ENCODE data around the gene NEU1. TPM values are rescaled to one million over a fixed set of nuclear protein-coding genes. Genes with fewer than 3 reads are reported as not detected.
"Not testable (repeated sequence)": the region's sequence is repeated elsewhere in the genome, so short reads cannot be mapped to it uniquely, and the experiment has no call there.

NEU1 gene
- polyA plus RNA-seq, 1 donor (not counting 4 experiments of a cell fraction or from before 2014, with no cell fraction given) = 27.9 TPM

DNA sequence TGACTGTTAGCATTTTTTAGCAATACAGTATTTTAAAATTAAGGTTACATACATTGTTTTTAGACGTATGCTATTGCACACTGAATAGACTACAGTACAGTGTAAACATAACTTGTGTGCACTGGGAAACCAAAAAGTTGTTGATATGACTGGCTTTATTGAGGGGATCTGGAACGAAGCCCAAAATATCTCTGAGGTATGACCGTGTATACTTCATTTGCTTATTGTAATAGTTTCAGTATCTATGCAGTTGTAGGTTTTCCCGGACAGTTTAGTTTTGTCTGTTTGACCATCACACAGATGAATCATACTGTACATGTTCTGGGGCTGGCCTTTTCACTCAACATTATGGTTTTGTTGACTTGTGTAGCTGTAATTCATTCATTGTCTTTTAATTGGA is 46.2 kb upstream of the NEU1 start:
- H3K9me1 ChIP-seq (ENCODE audit: control insufficient read depth, extremely low read depth, insufficient read depth, low read length) = no peaks in the 10 kb centered on the region
- no peaks in the 10 kb centered on the region for H3K9me3 ChIP-seq (ENCODE audit: control insufficient read depth, low read depth, low read length)
- no peak overlapping the region for H3K27ac ChIP-seq (ENCODE audit: control insufficient read depth, insufficient read depth, low read length)
- no peak overlapping the region for H3K9ac ChIP-seq (ENCODE audit: control insufficient read depth, extremely low read depth, insufficient read depth, low read length)
- H3K79me2 ChIP-seq (ENCODE audit: control insufficient read depth, insufficient read depth, low read length) = no peaks in the 10 kb centered on the region
- DNase-seq (ENCODE audit: low read depth, low spot score) (no peak), FAIRE-seq (no peak)
- no peaks in the 10 kb centered on the region for H3K27me3 ChIP-seq (ENCODE audit: control insufficient read depth, extremely low read depth, insufficient read depth, low read length)
- H4K20me1 ChIP-seq (ENCODE audit: control insufficient read depth, extremely low read depth, insufficient read depth, low read length) = no peaks in the 10 kb centered on the region
- no peak overlapping the region for H3K4me2 ChIP-seq (ENCODE audit: control insufficient read depth, extremely low read depth, insufficient read depth, low read depth, low read length)
- H3K4me3 ChIP-seq (ENCODE audit: control insufficient read depth in 2 of 3, extremely low read depth in 1 of 3, insufficient read depth in 2 of 3, low read depth in 1 of 3, low read length in 3 of 3) = no peak overlapping the region
- no peak for TF ChIP-seq CTCF (optimal IDR thresholded peaks at IDR 0.05 in 1 of 3, IDR thresholded peaks at IDR 0.05 in 1 of 3, conservative IDR thresholded peaks at IDR 0.05 in 1 of 3; ENCODE audit: extremely low read depth in 1 of 3, insufficient read depth in 2 of 3, low read length in 3 of 3)
- TF ChIP-seq EZH2 (IDR thresholded peaks at IDR 0.05; ENCODE audit: low read length) = no peak
- no peak overlapping the region for H2AFZ ChIP-seq (ENCODE audit: control insufficient read depth, low read length)
- peaks cover 14% of the 10 kb centered on the region for H3K4me1 ChIP-seq (ENCODE audit: control insufficient read depth, extremely low read depth, insufficient read depth, low read length)
- dilution Hi-C loops (cut with MboI; ENCODE audit: extremely low pct_ligation_motif_present, low sequenced_read_pairs) = no loop called here
- no peaks in the 10 kb centered on the region for H3K36me3 ChIP-seq (ENCODE audit: control insufficient read depth in 2 of 2, extremely low read depth in 1 of 2, insufficient read depth in 2 of 2, low read length in 2 of 2)

- H3K36me3 ChIP-seq (ENCODE audit: control insufficient read depth in 2 of 2, extremely low read depth in 1 of 2, insufficient read depth in 2 of 2, low read length in 2 of 2); H3K4me1 ChIP-seq (ENCODE audit: control insufficient read depth, extremely low read depth, insufficient read depth, low read length); H3K4me2 ChIP-seq (ENCODE audit: control insufficient read depth, extremely low read depth, insufficient read depth, low read depth, low read length); dilution Hi-C loops (cut with MboI; ENCODE audit: extremely low pct_ligation_motif_present, low sequenced_read_pairs); H3K9me1 ChIP-seq (ENCODE audit: control insufficient read depth, extremely low read depth, insufficient read depth, low read length); H3K4me3 ChIP-seq (ENCODE audit: control insufficient read depth in 2 of 3, extremely low read depth in 1 of 3, insufficient read depth in 2 of 3, low read depth in 1 of 3, low read length in 3 of 3); H3K79me2 ChIP-seq (ENCODE audit: control insufficient read depth, insufficient read depth, low read length); H3K27ac ChIP-seq (ENCODE audit: control insufficient read depth, insufficient read depth, low read length); H3K27me3 ChIP-seq (ENCODE audit: control insufficient read depth, extremely low read depth, insufficient read depth, low read length); H2AFZ ChIP-seq (ENCODE audit: control insufficient read depth, low read length); H3K9ac ChIP-seq (ENCODE audit: control insufficient read depth, extremely low read depth, insufficient read depth, low read length); DNase-seq (ENCODE audit: low read depth, low spot score); H3K9me3 ChIP-seq (ENCODE audit: control insufficient read depth, low read depth, low read length); FAIRE-seq; H4K20me1 ChIP-seq (ENCODE audit: control insufficient read depth, extremely low read depth, insufficient read depth, low read length): not testable (repeated sequence)
These were observed 45.6 kb upstream of the NEU1 start for GRCh38 chr6:31908255-31908654.

DNA sequence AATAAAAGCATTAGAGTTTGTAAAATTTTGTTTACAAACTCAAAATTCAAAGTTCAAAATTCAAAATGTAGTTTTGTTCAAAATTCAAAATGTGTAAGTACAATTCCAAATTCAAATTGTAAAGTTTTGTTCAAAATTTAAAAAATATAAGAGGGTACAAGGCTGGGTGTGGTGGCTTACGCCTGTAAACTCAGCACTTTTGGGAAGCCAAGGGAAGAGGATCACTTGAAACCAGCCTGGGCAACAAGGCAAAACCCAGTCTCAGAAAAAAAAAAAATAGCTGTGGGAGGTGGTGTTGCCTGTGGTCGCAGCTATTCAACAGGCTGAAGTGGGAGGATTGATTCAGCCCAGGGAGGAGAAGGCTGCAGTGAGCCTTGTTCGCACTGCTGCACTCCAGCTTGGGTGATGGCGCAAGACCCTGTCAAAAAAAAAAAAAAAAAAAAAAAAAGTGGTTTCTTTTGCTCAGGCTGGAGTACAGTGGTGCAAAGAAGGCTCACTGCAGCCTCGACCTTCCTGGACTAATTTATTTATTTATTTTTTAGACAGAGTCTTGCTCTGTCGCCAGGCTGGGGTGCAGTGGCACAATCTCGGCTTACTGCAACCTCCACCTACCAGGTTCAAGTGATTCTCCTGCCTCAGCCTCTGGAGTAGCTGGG is 44.7 kb upstream of the NEU1 start:
- Histone ChIP-seq H3K79me2 (ENCODE audit: control insufficient read depth, insufficient read depth, low read length) (no peaks in the 10 kb centered on the region), H3K9me1 (ENCODE audit: control insufficient read depth, extremely low read depth, insufficient read depth, low read length) (no peaks in the 10 kb centered on the region), H3K36me3 (ENCODE audit: control insufficient read depth in 2 of 2, extremely low read depth in 1 of 2, insufficient read depth in 2 of 2, low read length in 2 of 2) (no peaks in the 10 kb centered on the region), H3K27me3 (ENCODE audit: control insufficient read depth, extremely low read depth, insufficient read depth, low read length) (no peaks in the 10 kb centered on the region), H3K9me3 (ENCODE audit: control insufficient read depth, low read depth, low read length) (no peaks in the 10 kb centered on the region), H3K4me3 (ENCODE audit: control insufficient read depth in 2 of 3, extremely low read depth in 1 of 3, insufficient read depth in 2 of 3, low read depth in 1 of 3, low read length in 3 of 3) (no peak overlapping the region), H4K20me1 (ENCODE audit: control insufficient read depth, extremely low read depth, insufficient read depth, low read length) (no peaks in the 10 kb centered on the region), H3K27ac (ENCODE audit: control insufficient read depth, insufficient read depth, low read length) (no peak overlapping the region), H3K4me1 (ENCODE audit: control insufficient read depth, extremely low read depth, insufficient read depth, low read length) (peaks cover 11% of the 10 kb centered on the region), H3K9ac (ENCODE audit: control insufficient read depth, extremely low read depth, insufficient read depth, low read length) (no peak overlapping the region), H3K4me2 (ENCODE audit: control insufficient read depth, extremely low read depth, insufficient read depth, low read depth, low read length) (no peak overlapping the region), H2AFZ (ENCODE audit: control insufficient read depth, low read length) (no peak overlapping the region)
- no peak for TF ChIP-seq EZH2 (IDR thresholded peaks at IDR 0.05; ENCODE audit: low read length)
- TF ChIP-seq CTCF (optimal IDR thresholded peaks at IDR 0.05 in 1 of 3, IDR thresholded peaks at IDR 0.05 in 1 of 3, conservative IDR thresholded peaks at IDR 0.05 in 1 of 3; ENCODE audit: extremely low read depth in 1 of 3, insufficient read depth in 2 of 3, low read length in 3 of 3) = no peak
- DNase-seq (ENCODE audit: low read depth, low spot score) = no peak
- no peak for FAIRE-seq
- dilution Hi-C loops (cut with MboI; ENCODE audit: extremely low pct_ligation_motif_present, low sequenced_read_pairs) = no loop called here

GRCh38 chr6:31906727-31907126 is 44.1 kb upstream of the NEU1 start:
- FAIRE-seq; H2AFZ ChIP-seq (ENCODE audit: control insufficient read depth, low read length); H3K9me1 ChIP-seq (ENCODE audit: control insufficient read depth, extremely low read depth, insufficient read depth, low read length); DNase-seq (ENCODE audit: low read depth, low spot score); H3K9ac ChIP-seq (ENCODE audit: control insufficient read depth, extremely low read depth, insufficient read depth, low read length); H4K20me1 ChIP-seq (ENCODE audit: control insufficient read depth, extremely low read depth, insufficient read depth, low read length); dilution Hi-C loops (cut with MboI; ENCODE audit: extremely low pct_ligation_motif_present, low sequenced_read_pairs); H3K4me2 ChIP-seq (ENCODE audit: control insufficient read depth, extremely low read depth, insufficient read depth, low read depth, low read length); H3K4me3 ChIP-seq (ENCODE audit: control insufficient read depth in 2 of 3, extremely low read depth in 1 of 3, insufficient read depth in 2 of 3, low read depth in 1 of 3, low read length in 3 of 3); H3K36me3 ChIP-seq (ENCODE audit: control insufficient read depth in 2 of 2, extremely low read depth in 1 of 2, insufficient read depth in 2 of 2, low read length in 2 of 2); H3K9me3 ChIP-seq (ENCODE audit: control insufficient read depth, low read depth, low read length); H3K27ac ChIP-seq (ENCODE audit: control insufficient read depth, insufficient read depth, low read length); H3K79me2 ChIP-seq (ENCODE audit: control insufficient read depth, insufficient read depth, low read length); H3K27me3 ChIP-seq (ENCODE audit: control insufficient read depth, extremely low read depth, insufficient read depth, low read length): not testable (repeated sequence)
- H3K4me1 ChIP-seq (ENCODE audit: control insufficient read depth, extremely low read depth, insufficient read depth, low read length) = peaks cover 11% of the 10 kb centered on the region

All from keratinocyte (primary cell).